HEK293 (cell line): ENCODE data around the gene DLX2.
"Not testable (repeated sequence)": the region's sequence is repeated elsewhere in the genome, so short reads cannot be mapped to it uniquely, and the experiment has no call there.

Source experiments
- CTCF ChIA-PET: fragments of 350-600 bp; formaldehyde crosslinking; extraction: SDS; loops from one replicate; lab custom pipeline; 2021; ENCODE audit warnings: antibody characterized with exemption; lab: Yijun Ruan, JAX
- POLR2A ChIA-PET: fragments of 300-600 bp; formaldehyde crosslinking; extraction: SDS; loops from one replicate; lab custom pipeline; 2020; ENCODE audit warnings: antibody characterized with exemption, inconsistent platforms; lab: Yijun Ruan, JAX
- H3K27ac ChIP-seq: fragments of 200-500 bp; sonication (Bioruptor generic); 2 replicates; pipeline ENCODE4 v1.5.1; 2014; ENCODE audit warnings: low read depth, low read length, control low read depth, inconsistent platforms; ENCODE audit errors: extremely low read depth
- H3K36me3 ChIP-seq, 2 experiments: fragments of 200-500 bp in 1 of 2; sonication (Bioruptor generic) in 1 of 2; 1 replicate in 1 of 2; 2 replicates in 1 of 2; pipeline ENCODE4 v1.5.1; 2014 to 2017; ENCODE audit warnings: inconsistent platforms in 2 of 2, low read length in 2 of 2; ENCODE audit not compliant: control insufficient read depth in 2 of 2, insufficient read depth in 1 of 2
- H3K4me1 ChIP-seq: fragments of 200-500 bp; sonication (Bioruptor generic); 2 replicates; pipeline ENCODE4 v1.5.1; 2014; ENCODE audit warnings: mild to moderate bottlenecking, low read length, inconsistent platforms; ENCODE audit not compliant: control insufficient read depth, insufficient read depth
- H3K4me3 ChIP-seq: 2 replicates; pipeline ENCODE4 v1.5.1; 2011; ENCODE audit warnings: low read depth, mild to moderate bottlenecking, control low read depth, low read length, moderate library complexity
- H3K9me3 ChIP-seq: fragments of 200-500 bp; sonication (Bioruptor generic); 2 replicates; pipeline ENCODE4 v1.5.1; 2014; ENCODE audit warnings: low read depth, low read length, inconsistent platforms; ENCODE audit not compliant: control insufficient read depth, insufficient read depth
- PATZ1 ChIP-seq: fragments of 450-650 bp; formaldehyde crosslinking; IDR thresholded peaks from 2 replicates; pipeline ENCODE4 v1.5.1; 2016; ENCODE audit warnings: missing biosample characterization, missing genetic modification characterization
- PRDM6 ChIP-seq: fragments of 450-650 bp; formaldehyde crosslinking; IDR thresholded peaks from 2 replicates; pipeline ENCODE4 v1.5.1; 2017; ENCODE audit warnings: missing biosample characterization, missing genetic modification characterization
- REST ChIP-seq: fragments of 450-650 bp; formaldehyde crosslinking; IDR thresholded peaks from 2 replicates; pipeline ENCODE4 v1.5.1; 2016; ENCODE audit warnings: missing biosample characterization, missing genetic modification characterization
- SP7 ChIP-seq: fragments of 450-650 bp; formaldehyde crosslinking; IDR thresholded peaks from 2 replicates; pipeline ENCODE4 v1.5.1; 2016; ENCODE audit warnings: missing biosample characterization, missing genetic modification characterization
- ZBTB17 ChIP-seq: fragments of 450-650 bp; formaldehyde crosslinking; IDR thresholded peaks from 2 replicates; pipeline ENCODE4 v1.5.1; 2016; ENCODE audit warnings: missing biosample characterization, missing genetic modification characterization
- ZFP3 ChIP-seq: fragments of 450-650 bp; formaldehyde crosslinking; IDR thresholded peaks from 2 replicates; pipeline ENCODE4 v1.5.1; 2016; ENCODE audit warnings: low read depth, missing biosample characterization, missing genetic modification characterization
- ZNF140 ChIP-seq: fragments of 450-650 bp; formaldehyde crosslinking; IDR thresholded peaks from 2 replicates; pipeline ENCODE4 v1.5.1; 2016; ENCODE audit warnings: missing biosample characterization, missing genetic modification characterization
- ZNF157 ChIP-seq: fragments of 450-650 bp; formaldehyde crosslinking; IDR thresholded peaks from 2 replicates; pipeline ENCODE4 v1.5.1; 2016; ENCODE audit warnings: missing biosample characterization, missing genetic modification characterization
- ZNF2 ChIP-seq: fragments of 450-650 bp; formaldehyde crosslinking; IDR thresholded peaks from 2 replicates; pipeline ENCODE4 v1.5.1; 2016; ENCODE audit warnings: missing biosample characterization, missing genetic modification characterization
- ZNF223 ChIP-seq: fragments of 450-650 bp; formaldehyde crosslinking; IDR thresholded peaks from 2 replicates; pipeline ENCODE4 v1.5.1; 2016; ENCODE audit warnings: missing biosample characterization, missing genetic modification characterization
- ZNF248 ChIP-seq: fragments of 450-650 bp; formaldehyde crosslinking; IDR thresholded peaks from 2 replicates; pipeline ENCODE4 v1.5.1; 2017; ENCODE audit warnings: missing biosample characterization, missing genetic modification characterization
- ZNF394 ChIP-seq: fragments of 450-650 bp; formaldehyde crosslinking; IDR thresholded peaks from 2 replicates; pipeline ENCODE4 v1.5.1; 2016; ENCODE audit warnings: missing biosample characterization, missing genetic modification characterization, mild to moderate bottlenecking, moderate library complexity, borderline replicate concordance
- ZNF473 ChIP-seq: fragments of 450-650 bp; formaldehyde crosslinking; IDR thresholded peaks from 2 replicates; pipeline ENCODE4 v1.5.1; 2017; ENCODE audit warnings: missing biosample characterization, missing genetic modification characterization
- ZNF530 ChIP-seq: fragments of 450-650 bp; formaldehyde crosslinking; IDR thresholded peaks from 2 replicates; pipeline ENCODE4 v1.5.1; 2016; ENCODE audit warnings: low read depth, missing biosample characterization, missing genetic modification characterization
- ZNF580 ChIP-seq: fragments of 450-650 bp; formaldehyde crosslinking; IDR thresholded peaks from 2 replicates; pipeline ENCODE4 v1.5.1; 2016; ENCODE audit warnings: missing biosample characterization, missing genetic modification characterization
- ZNF664 ChIP-seq: fragments of 450-650 bp; formaldehyde crosslinking; IDR thresholded peaks from 2 replicates; pipeline ENCODE4 v1.5.1; 2016; ENCODE audit warnings: missing biosample characterization, missing genetic modification characterization
- ZNF792 ChIP-seq: fragments of 450-650 bp; formaldehyde crosslinking; IDR thresholded peaks from 2 replicates; pipeline ENCODE4 v1.5.1; 2016; ENCODE audit warnings: missing biosample characterization, missing genetic modification characterization

DLX2 gene

GRCh38 chr2:172072303-172072702 is 30.4 kb downstream of the DLX2 start:
- H3K4me3 ChIP-seq: no peak overlapping the region
- CTCF ChIA-PET: interaction anchor here (0.7 kb wide), 1 partner anchor 44 kb away, joined by 3 read pairs; no protein-coding TSS in a partner anchor
- POLR2A ChIA-PET: interaction anchor here (1.0 to 2.6 kb wide), 3 partner anchors 13 to 29 kb away, joined by 3 to 8 read pairs (median 4); partner anchors contain the start of gene DLX1
- TF ChIP-seq ZBTB17: peak; percentile 84
- TF ChIP-seq ZNF394 (tag by site-specific recombination): no peak
- no peak for TF ChIP-seq ZNF530 (tag by site-specific recombination)
- TF ChIP-seq ZNF473 (tag by site-specific recombination): no peak
- no peak for TF ChIP-seq ZNF248 (tag by site-specific recombination)
- peak; percentile 37 for TF ChIP-seq PRDM6 (tag by site-specific recombination)
- no peaks in the 10 kb centered on the region for H3K9me3 ChIP-seq
- H3K36me3 ChIP-seq: no peaks in the 10 kb centered on the region
- peaks cover 6% of the 10 kb centered on the region; the same call in 1 of the 2 replicates for H3K4me1 ChIP-seq
- no peak overlapping the region for H3K27ac ChIP-seq

- no peak overlapping the region for H3K27ac ChIP-seq
- CTCF ChIA-PET: no interaction called here
Observed at GRCh38 chr2:172070936-172071335, 31.8 kb downstream of the DLX2 start.

GRCh38 chr2:172067905-172068304 is 34.8 kb downstream of the DLX2 start:
- H3K9me3 ChIP-seq, H3K4me3 ChIP-seq, POLR2A ChIA-PET, H3K27ac ChIP-seq, H3K36me3 ChIP-seq, H3K4me1 ChIP-seq: not testable (repeated sequence)
- peak; percentile 90 for TF ChIP-seq ZNF664
- CTCF ChIA-PET: interaction anchor here (0.7 kb wide), 1 partner anchor 1832 kb away, joined by 4 read pairs; no protein-coding TSS in a partner anchor

More at GRCh38 chr2:172070936-172071335, 31.8 kb downstream of the DLX2 start:
- H3K4me1 ChIP-seq: peaks cover 6% of the 10 kb centered on the region; the same call in 1 of the 2 replicates
- no peaks in the 10 kb centered on the region for H3K9me3 ChIP-seq
- H3K4me3 ChIP-seq: no peak overlapping the region
- TF ChIP-seq PATZ1 (tag by site-specific recombination): no peak
- TF ChIP-seq, all 188 proteins: peak for 0
- H3K36me3 ChIP-seq: no peaks in the 10 kb centered on the region
- POLR2A ChIA-PET: no interaction called here

- no peak overlapping the region for H3K4me3 ChIP-seq
- POLR2A ChIA-PET: no interaction called here
- no peak for TF ChIP-seq ZNF223 (tag by site-specific recombination)
- TF ChIP-seq ZNF140 (tag by site-specific recombination): no peak
- peak; percentile 88 for TF ChIP-seq SP7 (tag by site-specific recombination)
- TF ChIP-seq REST (tag by site-specific recombination): peak; percentile 69
- no peak for TF ChIP-seq ZNF2 (tag by site-specific recombination)
- TF ChIP-seq ZNF792 (tag by site-specific recombination): no peak
- no peak for TF ChIP-seq ZNF157
- TF ChIP-seq ZNF580: no peak
- TF ChIP-seq ZFP3 (tag by site-specific recombination): no peak
- TF ChIP-seq, all 188 proteins: peak for 2
- Histone ChIP-seq H3K27ac (no peak overlapping the region), H3K4me1 (no peaks in the 10 kb centered on the region), H3K36me3 (no peaks in the 10 kb centered on the region), H3K9me3 (no peaks in the 10 kb centered on the region)
- CTCF ChIA-PET: no interaction called here
Observed at GRCh38 chr2:172066394-172066886, 36.3 kb downstream of the DLX2 start.
